ENCODE data around the gene SEMA6D.

SEMA6D gene

DNA sequence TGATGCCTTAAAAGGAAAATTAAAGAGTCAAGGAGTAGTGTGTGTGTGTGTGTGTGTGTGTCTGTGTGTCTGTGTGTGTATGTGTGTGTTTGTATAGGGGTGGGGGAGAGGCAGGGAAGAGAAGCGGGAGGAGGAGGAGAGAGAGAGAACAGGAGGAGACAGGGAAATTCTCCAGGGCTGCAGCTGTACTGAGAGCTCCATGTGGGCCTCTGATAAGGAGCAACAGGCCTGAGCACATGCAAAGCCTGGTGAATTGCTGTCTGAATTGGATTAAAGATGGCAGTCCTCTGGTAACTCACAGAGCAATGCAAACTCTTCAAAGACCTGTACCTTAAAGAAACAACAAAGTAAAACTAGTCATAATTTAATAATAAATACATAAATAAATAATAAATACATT lies 70.6 kb downstream of the SEMA6D start:
- DNase-seq (ENCODE audit: low spot score): no peak

DNA sequence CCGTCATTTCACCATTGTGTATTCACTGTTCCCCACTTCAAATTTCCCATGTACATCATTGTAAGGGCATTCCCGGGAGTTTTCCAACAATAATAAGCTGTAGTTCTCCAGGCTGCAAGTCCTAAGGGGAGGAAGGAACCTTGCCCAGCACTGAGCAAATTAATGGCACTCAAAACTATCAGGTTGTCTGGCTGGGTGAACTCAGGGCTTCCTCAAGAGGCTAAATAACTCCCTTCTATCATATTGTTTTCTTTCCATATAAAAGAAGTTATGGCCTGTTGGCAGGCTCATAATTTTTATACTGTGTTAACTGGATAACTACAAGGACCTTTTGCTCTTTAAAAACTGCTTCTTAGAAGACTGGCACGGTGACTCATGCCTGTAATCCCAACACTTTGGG lies 71.4 kb downstream of the SEMA6D start:
- DNase-seq (ENCODE audit: low spot score): no peak

DNA sequence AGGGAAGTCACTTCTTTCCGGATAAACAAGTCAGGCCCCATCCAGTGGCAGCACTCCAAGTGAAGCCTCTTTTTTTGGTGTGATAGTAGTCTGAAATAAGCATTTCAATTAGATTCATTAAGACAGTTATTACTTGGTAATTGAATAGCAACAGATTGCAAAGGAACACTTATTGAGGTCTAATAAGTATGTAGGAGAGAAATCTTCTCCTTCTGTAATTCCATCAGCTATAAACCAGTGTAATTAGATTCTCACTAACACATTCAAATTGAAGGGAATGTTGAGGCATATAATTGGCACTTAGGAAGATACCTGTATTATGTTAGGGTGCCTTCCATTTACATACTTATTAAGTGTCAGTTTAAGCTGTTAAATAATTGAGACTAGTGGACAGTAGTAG lies 73.9 kb downstream of the SEMA6D start:
- DNase-seq (ENCODE audit: low spot score): no peak

DNA sequence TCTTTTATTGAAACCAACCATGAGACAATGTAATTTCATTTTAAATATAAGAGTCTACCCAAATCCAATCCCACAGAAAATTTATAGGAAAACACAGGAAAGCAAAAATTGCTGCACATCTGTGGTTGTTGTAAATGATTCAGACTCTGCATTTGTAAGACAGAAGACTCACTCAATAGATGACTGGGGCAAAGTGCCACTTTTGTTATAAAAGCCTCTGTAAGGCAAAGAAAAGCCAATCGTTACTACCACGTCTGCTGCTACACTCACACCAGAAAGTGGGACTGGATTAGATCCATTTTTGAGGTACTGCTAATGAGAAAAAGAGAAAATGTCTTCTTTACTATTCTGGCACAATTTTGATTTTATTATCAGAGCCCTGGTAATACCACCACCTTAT lies 74.9 kb downstream of the SEMA6D start:
- no peak for DNase-seq (ENCODE audit: low spot score)

DNA sequence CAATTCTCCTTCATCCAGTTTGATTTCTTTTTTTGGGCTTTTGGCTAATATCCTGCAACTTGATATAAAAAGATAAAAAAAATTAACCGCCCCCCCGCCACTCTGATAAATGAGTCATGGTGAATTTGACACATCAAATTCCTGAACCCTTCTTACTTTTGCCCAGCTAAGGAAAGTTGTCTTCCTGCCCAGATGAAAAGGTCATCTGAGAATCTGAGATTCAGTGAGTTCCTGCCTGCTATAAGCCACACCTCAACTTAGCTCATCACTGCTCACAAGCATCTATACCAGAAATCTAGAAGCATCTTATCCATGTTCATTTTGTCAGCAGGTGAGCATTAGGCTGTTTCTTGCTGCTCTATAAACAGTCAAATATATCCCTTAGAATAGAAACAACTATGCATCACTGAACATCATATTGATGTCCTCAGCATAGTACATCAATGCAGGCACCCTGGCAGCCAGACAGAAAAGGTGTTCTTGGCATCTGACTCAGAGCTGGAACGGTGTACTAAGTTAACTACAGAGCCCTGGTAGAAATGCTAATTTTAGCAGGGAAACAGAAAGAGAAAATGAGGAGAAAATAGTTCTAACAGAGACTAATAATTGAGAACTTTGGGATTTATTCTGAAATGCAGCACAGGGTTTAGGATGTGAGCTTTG lies 77.1 kb downstream of the SEMA6D start:
- DNase-seq (ENCODE audit: low spot score): no peak

DNA sequence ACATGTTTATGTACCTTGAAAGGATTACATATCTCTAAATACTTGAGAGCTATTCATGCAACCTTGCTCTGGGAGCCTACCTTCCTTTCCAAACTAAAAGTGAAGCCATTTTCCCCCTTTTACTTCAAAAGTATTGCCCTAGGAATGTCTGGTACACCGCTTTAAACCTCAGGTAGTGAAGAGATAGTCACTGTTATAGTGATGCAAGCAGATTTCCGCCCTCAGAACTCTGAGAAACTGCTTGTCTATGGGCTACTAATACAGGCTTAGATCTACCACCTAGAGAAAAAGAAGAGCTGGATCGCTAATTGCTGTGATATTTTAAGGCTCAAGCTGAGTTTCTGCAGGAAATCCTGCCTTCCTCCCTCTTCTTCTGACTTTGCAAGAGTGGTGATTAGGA lies 78.6 kb downstream of the SEMA6D start:
- no peak for DNase-seq (ENCODE audit: low spot score)

DNA sequence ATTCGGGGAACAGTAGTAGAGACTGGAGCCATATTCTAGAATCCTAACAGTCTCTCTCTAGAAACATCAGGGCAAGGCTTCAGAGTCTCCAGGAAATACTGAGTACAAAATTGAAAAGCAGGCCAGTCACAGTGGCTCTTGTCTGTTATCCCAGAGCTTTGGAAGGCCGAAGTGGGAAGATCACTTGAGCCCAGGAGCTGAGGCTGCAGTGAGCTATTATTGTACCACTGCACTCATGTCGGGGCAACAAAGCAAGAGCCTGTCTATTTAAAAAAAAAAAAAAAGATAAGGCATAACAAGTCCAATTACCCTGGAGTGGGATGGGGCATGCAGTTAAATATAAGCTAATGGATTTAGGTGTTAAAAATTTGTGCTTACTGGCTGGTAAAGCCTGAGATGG lies 79.0 kb downstream of the SEMA6D start:
- no peak for DNase-seq (ENCODE audit: low spot score)

DNA sequence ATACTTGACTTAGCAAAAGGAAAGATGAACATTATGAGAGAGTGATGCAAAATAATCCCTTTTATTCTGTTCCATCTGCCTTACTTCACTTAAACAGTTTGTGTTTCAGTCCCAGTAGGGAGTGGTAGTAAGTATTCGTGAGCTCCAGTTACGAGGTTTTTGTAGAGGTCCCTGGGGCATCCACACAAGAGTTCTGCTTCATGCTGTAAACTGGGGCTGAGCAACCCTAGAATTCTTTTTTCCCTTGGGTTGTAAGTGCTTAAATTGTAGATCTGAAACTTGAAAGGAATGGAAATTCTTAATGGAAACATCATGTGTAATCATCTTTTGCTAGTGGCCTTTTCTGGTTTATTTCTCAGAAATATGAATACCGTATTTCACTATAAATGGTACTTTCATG lies 79.5 kb downstream of the SEMA6D start:
- DNase-seq (ENCODE audit: low spot score): no peak

DNA sequence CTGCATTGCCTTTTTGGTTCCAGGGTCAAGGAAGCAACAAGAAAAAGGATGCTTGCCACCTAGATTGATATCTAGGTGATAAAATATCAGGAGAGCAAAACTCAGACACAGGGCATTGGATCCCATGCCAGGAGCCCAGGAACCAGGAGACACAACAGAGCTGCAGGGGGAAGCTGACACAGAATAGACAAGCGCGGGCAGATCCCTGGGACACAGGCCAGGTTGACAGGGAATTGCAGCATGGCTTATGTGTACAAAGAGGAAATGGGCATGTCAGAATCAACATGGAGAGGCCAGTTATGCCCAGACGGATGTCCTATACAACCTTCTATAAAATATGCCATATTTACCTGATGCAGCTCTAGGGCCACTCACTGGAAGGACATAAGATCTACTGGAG lies 84.2 kb downstream of the SEMA6D start:
- DNase-seq (ENCODE audit: low spot score): no peak

DNA sequence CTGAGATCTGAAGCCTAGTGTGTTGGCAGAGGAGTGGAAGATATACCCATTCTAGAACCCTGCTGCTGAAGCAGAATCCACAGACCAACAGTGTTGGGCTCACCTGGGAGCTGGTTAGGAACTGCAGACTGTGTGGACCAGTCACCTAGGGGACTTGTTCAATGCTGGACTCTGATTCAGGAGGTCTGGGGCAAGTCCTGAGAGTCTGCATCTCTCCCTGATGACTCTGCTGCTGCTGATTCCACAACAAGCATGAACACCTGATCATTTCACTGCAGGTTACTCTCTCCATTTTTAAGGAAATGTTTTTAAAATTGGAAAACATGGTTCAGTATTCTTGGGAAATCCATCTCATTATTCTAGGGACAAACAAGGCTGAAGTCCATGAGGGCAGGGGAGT lies 84.9 kb downstream of the SEMA6D start:
- no peak for DNase-seq (ENCODE audit: low spot score)

DNA sequence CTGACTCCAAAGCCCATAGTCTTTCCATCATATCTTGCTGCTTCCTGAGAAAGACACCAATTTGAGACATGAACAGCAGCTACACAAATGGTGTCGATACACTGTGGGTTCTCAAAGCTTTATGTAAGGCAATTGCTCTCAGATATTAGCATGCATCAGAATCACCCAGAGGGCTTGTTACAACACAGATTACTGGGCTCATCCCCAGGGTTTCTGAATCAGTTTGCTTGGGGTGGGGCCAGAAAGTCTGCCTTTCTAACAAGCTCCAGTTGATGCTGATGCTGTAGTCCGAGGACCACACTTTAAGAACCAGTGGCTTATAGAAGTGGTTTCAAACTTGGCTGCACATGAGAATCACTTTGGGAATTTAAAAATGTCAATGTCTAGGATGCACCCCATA lies 86.5 kb downstream of the SEMA6D start:
- DNase-seq (ENCODE audit: low spot score): no peak

DNA sequence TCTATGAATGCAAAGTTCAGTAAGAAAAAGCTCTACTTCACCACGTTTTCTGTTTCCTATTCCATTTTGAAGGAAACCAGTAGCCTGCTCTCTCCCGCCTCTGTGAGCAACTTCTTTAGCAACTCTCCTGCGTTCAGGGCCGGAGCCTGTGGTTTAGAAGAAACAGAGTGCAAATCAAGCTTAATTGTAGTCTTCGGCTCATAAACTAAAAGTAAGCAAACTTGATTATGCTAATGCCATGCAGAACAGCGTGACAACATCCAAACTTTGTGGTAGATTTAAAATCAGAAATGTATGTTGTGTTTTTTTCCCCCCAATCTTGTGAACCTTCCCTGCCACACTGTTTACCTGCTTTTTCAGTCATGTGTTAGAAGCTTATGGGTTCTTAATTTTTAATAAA lies 87.4 kb downstream of the SEMA6D start:
- no peak for DNase-seq (ENCODE audit: low spot score)

DNA sequence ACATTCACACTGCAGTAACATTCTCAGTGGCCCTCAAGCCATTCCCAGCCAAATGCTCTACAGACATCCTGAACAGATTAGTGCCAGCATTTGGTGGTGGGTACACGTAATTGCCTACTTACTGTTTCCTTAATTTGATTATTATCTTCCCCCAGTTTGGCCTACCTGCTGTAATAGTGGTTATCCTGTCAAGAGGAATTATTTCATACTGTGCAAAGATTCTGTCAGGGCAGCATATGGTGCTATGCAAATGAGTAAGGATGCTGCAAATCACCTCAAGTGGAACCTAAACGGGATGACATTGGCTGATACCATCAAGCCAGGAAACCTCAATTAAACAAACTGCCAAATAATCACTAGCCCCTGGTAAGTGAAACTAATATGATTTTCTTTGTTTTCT lies 88.7 kb downstream of the SEMA6D start:
- no peak for DNase-seq (ENCODE audit: low spot score)

DNA sequence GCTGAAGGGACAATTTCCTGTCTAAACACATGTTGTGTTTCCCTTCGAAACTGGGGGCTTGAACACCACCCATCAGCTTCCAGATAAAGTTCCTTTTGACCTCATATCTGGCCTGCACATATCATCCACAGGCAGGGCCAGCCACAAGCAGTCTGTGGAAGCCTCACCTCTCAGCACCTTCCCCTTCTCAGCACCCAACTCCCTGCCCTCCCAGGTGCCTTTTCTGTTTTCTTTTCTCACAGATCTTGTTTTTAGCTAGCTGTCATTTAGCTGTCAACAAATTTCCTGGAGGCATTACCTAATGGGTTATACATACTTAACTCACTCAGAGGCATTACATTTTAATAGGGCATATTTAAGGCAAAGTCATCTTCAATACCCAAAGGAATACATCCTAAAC lies 93.9 kb downstream of the SEMA6D start:
- no peak for DNase-seq (ENCODE audit: low spot score)

DNA sequence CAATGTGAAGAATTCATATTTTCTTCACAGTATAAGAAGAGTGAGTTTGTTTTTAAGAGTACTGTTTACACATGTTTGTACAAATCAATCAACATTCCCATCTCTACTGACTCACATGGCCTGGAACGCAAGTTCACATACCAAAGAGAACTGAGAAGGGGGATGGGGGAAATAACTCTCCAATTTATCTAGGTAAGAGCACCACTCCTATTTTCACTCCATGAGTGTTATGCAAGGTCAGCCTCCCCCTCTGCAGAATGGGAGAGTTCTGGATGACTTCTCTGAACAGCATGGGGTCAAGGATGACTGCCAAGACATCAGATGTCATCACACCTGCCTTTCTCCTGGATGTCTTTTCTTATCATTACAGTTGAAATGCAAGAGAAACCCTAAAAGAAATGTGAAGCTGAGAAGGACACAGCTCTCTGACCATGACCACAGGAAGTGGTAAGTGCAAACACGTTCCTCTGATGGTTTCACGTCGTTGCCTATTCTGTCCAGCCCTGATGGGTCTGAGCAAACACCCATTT lies 95.2 kb downstream of the SEMA6D start:
- no peak for DNase-seq (ENCODE audit: low spot score)

DNA sequence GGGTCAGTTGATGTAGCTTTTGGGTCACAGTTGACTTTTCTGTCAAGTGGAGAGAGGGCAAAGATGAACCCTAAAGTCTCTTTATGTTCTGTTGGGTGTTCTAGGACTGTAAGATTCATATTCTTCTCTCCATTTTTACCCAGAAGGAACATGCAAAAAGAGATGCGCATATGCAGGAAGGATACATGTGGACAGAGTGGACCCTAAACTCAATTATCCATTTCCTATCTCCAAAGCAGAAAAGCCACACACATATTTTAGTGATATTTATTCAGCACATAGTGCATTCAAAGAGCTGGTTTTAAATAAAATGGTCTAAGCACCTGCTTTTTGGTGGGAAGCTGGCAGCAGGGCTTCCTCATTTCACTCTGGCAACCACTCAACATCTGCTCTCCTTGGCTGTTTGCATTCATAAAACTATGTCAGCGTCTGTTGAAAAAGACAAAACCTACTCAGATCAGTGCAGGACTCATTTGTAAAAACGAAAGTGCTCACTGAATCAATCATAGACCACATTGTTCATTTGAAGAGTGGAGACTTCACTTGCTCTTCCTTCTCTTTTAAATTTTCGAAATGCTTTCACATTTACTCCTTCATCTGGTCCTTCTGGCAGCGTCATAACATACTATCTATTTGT lies 96.6 kb downstream of the SEMA6D start:
- no peak for DNase-seq (ENCODE audit: low spot score)

DNA sequence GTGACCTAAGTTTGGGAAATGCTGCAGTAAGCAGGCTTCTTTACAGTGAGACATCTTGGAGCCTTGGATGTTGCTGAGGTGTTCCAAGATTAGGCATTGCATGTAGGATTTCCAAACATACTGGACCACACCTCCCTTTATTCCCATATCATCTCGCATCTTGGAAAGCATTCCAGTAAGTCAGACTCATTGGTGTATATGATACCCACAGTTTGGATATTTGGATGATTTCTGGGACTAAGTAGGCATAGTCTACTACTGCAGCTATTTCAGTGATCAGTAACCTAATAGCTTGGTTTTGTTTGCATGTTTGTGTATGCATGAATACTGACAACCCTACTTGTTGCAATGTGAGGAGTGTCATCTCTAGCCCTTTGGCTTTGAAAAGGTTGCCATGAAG lies 97.3 kb downstream of the SEMA6D start:
- no peak for DNase-seq (ENCODE audit: low spot score)

DNA sequence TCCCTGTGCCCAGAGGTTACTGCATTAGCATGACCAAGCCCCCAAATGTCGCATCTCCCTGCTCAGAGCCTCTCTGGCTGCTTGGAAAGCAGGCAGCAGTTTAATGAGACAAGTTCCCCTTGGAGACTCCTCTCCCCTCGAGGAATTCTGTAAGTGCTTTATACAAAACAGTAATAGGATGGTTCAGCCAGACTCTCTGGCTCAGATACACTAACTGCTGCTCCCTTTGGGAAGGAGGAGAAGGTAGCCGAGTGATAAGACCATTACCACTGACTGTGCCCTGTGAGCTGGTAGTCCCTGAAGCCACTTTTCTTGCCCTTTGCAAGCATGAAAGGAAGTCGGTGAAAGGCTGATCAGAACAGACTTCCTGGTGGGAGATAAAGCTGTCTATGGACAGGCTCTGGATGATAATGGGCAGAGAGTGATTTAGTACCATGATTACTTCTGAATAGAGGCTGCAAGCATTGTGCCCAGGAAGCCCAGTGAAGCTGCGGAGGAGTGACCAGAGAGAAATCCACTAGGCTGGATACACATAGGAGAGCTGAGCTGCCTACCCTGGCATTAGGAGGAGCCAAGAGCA lies 100.8 kb downstream of the SEMA6D start:
- no peak for DNase-seq (ENCODE audit: low spot score)

DNA sequence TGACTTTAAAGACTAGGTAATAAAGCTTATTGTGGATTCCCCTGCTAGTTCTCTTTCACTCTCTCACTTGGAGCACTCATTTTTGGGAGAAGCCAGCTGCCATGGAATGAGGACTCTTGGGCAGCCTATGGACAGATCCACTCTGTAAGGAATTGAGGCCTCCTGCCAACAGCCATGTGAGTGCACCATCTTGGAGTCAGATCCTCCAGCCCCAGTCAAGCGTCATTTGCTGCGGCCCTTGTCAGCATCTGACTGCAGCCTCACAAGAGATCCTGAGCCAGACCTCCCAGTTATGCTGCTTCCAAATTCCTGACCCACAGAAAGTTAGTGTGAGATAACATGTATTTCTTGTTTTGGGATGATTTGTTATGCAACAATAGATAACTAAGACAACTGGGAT lies 101.9 kb downstream of the SEMA6D start:
- no peak for DNase-seq (ENCODE audit: low spot score)

DNA sequence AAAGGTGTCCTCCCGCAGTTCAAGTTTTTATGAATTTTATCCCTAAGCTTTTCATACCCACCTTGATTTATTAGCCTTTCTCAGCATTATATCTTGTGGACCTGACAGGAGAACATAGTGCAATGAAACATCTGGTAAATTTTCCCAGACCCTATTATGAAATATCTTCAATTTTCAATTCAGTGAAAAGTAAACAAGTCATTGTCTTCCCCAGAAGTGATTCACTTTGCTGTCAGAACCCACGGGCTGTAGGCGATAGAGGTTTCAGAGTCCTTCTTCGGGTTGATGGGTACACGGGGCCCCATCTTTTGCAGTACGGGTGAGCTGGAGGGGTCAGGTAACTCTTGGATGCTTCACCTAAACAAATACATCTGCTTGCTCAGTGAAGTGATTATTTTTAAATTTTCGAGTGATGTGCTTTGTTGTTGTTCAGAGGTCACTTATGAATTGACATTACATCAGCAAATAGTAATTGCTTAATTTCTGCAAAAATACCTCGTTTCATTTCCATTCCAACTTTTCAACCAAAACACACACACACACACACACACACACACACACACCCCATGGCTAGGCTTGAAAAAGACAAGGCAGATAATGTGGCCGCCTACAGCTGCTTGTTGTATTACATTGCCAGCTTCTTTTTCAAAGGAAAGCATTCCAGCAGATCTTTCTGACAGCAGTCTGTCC lies 102.9 kb downstream of the SEMA6D start:
- DNase-seq (ENCODE audit: low spot score): no peak

DNA sequence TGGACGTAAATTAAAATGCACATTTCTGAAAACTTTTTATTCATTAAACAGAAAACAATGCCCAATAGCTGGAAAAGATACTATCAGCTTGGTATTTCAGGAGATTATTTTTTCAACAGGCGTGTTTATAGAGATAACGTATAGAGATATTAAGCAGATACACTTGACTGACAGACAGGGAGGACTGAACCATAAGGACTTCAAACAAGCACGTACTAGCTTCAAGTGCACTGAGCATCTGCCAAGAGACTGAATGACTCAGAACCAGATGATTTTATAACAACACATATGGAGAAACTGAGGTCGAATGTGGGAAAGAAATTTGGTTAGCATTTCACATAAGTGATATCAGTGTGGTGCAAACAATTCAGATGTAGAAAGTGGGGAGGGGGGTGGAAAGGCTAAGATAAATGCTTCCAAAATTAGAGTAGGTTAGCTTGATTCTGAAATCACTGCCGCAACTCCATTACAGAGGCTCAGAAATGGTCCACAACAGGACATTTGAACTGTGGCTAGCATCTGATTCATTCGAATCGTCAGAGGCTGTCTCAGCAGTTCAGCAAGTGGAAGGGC lies 103.5 kb downstream of the SEMA6D start:
- DNase-seq (ENCODE audit: low spot score): peak; percentile 23

DNA sequence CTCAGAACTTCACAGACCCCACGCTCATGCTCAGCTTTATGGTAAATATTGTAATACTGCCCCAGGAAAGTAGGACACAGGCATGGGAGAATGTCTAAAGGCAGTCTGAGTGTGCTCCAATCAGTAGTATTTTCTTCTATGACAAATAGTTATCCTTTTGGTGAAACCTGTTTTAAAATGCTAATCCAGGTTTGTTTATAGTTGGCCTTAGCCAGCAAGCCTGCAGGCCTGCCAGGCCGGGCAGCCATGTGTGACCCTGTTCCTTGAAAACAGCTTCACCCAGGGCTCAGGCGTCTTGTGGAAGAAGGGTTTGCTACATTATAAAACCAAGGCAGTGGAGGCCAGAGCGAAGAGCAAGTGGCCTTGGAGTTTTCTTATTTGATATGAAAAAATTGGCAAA lies 104.7 kb downstream of the SEMA6D start:
- no peak for DNase-seq (ENCODE audit: low spot score)
